Measurements from ENCODE around the gene SCNN1A.

Gene SCNN1A

GRCh38 chr12:6369916-6370575 is 5.3 kb downstream of the SCNN1A start:
- TF ChIP-seq BACH2 (CRISPR knock-in tag; IDR thresholded peaks at IDR 0.05; ENCODE audit: borderline replicate concordance) = no peak
- no peak for ATAC-seq

- no peak for ATAC-seq
- TF ChIP-seq BACH2 (CRISPR knock-in tag; IDR thresholded peaks at IDR 0.05; ENCODE audit: borderline replicate concordance) = no peak
- TF ChIP-seq ZNF8 (CRISPR knock-in tag; IDR thresholded peaks at IDR 0.05) = no peak
- TF ChIP-seq ZNF70 (CRISPR knock-in tag; IDR thresholded peaks at IDR 0.05) = no peak
- TF ChIP-seq ARNTL (CRISPR knock-in tag; IDR thresholded peaks at IDR 0.05; ENCODE audit: borderline replicate concordance, low read depth) = no peak
- no peak for TF ChIP-seq ZNF565 (CRISPR knock-in tag; conservative IDR thresholded peaks at IDR 0.05; ENCODE audit: low read depth)
- no peak for TF ChIP-seq ZFP3 (CRISPR knock-in tag; IDR thresholded peaks at IDR 0.05)
- TF ChIP-seq SNAI2 (CRISPR knock-in tag; IDR thresholded peaks at IDR 0.05) = no peak
- no peak for TF ChIP-seq OSR1 (CRISPR knock-in tag; IDR thresholded peaks at IDR 0.05)
- TF ChIP-seq ZC3H10 (CRISPR knock-in tag; IDR thresholded peaks at IDR 0.05) = no peak
- TF ChIP-seq TCF4 (CRISPR knock-in tag; IDR thresholded peaks at IDR 0.05; ENCODE audit: borderline replicate concordance) = no peak
Observed at GRCh38 chr12:6368906-6369525, 6.3 kb downstream of the SCNN1A start.

DNA sequence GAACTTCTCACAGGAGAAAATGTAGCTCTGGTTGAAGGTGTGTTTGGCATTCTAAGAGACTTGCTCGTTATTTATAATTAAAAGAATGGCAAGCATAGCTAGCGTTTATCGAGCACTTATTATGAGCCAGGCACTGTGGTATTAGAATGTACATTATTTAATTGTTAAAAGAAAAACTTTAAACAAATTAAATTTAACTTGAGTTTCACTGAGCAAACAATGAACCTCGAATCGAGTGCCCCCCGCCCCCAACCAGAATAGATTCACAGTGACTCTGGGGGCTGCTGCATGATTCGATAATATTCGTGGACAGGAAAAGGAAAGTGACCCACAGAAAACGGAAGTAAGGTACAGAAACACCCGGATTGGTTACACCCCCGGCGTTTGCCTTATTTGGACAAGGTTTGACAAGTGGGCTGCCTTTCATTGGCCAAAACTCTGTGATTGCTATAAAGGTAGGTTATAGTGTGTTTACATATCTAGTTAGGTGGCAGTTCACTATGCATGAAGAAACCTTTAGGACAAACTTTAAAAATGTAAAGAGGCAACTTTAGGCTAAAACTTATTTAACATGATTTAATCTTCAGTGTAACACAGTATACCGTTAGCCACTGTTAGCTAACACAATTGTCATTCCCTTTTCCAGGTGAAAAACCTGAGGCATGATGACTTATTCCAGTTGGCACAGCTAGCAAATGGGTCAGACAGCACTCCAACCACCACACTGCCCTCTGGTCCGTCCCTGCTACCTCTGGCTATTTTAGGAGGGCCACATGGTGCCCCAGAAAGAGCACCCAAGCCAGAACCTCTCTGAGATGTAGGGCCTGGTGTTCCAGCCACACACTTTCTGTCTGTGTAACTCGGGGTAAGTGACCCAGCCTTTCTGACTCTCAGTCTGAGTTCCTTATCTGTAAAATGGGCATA is 7.1 kb downstream of the SCNN1A start:
- TF ChIP-seq ZNF565 (CRISPR knock-in tag; conservative IDR thresholded peaks at IDR 0.05; ENCODE audit: low read depth) (no peak), ZC3H10 (CRISPR knock-in tag; IDR thresholded peaks at IDR 0.05) (no peak), CREB5 (CRISPR knock-in tag; IDR thresholded peaks at IDR 0.05; ENCODE audit: low read depth) (no peak), TCF4 (CRISPR knock-in tag; IDR thresholded peaks at IDR 0.05; ENCODE audit: borderline replicate concordance) (no peak)

DNA sequence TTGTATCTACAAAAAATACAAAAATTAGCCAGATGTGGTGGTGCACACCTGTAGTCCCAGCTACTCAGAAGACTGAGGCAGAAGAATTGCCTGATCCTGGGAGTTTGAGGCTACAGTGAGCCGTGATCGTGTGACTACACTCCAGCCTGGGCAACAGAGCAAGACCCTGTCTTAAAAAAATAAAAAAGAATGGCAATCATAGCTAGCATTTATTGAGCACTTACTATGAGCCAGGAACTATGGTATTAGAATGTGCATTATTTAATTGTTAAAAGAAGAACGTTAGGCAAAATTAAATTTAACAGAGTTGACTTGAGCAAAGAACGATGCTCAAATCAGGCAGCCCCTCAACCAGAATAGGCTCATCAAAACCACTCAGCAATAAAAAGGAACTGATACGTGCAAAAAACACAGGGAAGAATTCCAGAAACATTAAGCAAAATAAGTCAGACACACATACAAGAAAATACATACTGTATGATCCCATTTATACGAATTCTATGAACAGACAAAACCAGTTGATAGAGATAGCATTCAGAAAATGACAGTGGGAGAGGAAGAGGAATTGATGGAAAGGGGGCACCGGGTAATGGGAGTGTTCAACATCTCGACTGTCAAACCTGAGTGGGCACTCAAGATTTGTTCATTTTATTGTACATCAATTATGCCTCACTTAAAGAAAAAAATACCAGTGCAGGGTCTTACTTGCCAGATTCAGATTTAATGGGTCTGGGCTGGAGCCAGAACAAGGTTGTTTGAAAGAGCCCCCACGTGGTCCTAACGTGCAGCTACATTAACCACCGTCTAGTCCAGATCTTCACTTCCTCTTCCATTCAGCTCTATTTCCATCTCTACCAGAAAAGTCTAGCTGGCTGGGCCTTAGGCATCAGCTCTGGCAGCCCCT is 8.0 kb downstream of the SCNN1A start:
- ATAC-seq = no peak
- TF ChIP-seq ARNTL (CRISPR knock-in tag; IDR thresholded peaks at IDR 0.05; ENCODE audit: borderline replicate concordance, low read depth) (no peak), ZFP30 (CRISPR knock-in tag; IDR thresholded peaks at IDR 0.05) (no peak), SNAI2 (CRISPR knock-in tag; IDR thresholded peaks at IDR 0.05) (no peak), GLIS3 (CRISPR knock-in tag; IDR thresholded peaks at IDR 0.05) (no peak), RARB (CRISPR knock-in tag; IDR thresholded peaks at IDR 0.05) (no peak), ESRRG (CRISPR knock-in tag; IDR thresholded peaks at IDR 0.05) (no peak), CSDC2 (CRISPR knock-in tag; IDR thresholded peaks at IDR 0.05) (no peak), PPARA (CRISPR knock-in tag; IDR thresholded peaks at IDR 0.05; ENCODE audit: borderline replicate concordance) (no peak), TSHZ2 (CRISPR knock-in tag; IDR thresholded peaks at IDR 0.05) (no peak), ZNF8 (CRISPR knock-in tag; IDR thresholded peaks at IDR 0.05) (no peak), ZC3H10 (CRISPR knock-in tag; IDR thresholded peaks at IDR 0.05) (no peak), OSR1 (CRISPR knock-in tag; IDR thresholded peaks at IDR 0.05) (no peak), ZFP3 (CRISPR knock-in tag; IDR thresholded peaks at IDR 0.05) (no peak), ZNF70 (CRISPR knock-in tag; IDR thresholded peaks at IDR 0.05) (no peak), TCF4 (CRISPR knock-in tag; IDR thresholded peaks at IDR 0.05; ENCODE audit: borderline replicate concordance) (no peak), ISL1 (CRISPR knock-in tag; IDR thresholded peaks at IDR 0.05) (no peak), BACH2 (CRISPR knock-in tag; IDR thresholded peaks at IDR 0.05; ENCODE audit: borderline replicate concordance) (no peak), ZNF565 (CRISPR knock-in tag; conservative IDR thresholded peaks at IDR 0.05; ENCODE audit: low read depth) (no peak), POU6F1 (CRISPR knock-in tag; IDR thresholded peaks at IDR 0.05; ENCODE audit: borderline replicate concordance, low read depth) (no peak)
- TF ChIP-seq, protein P1, sequence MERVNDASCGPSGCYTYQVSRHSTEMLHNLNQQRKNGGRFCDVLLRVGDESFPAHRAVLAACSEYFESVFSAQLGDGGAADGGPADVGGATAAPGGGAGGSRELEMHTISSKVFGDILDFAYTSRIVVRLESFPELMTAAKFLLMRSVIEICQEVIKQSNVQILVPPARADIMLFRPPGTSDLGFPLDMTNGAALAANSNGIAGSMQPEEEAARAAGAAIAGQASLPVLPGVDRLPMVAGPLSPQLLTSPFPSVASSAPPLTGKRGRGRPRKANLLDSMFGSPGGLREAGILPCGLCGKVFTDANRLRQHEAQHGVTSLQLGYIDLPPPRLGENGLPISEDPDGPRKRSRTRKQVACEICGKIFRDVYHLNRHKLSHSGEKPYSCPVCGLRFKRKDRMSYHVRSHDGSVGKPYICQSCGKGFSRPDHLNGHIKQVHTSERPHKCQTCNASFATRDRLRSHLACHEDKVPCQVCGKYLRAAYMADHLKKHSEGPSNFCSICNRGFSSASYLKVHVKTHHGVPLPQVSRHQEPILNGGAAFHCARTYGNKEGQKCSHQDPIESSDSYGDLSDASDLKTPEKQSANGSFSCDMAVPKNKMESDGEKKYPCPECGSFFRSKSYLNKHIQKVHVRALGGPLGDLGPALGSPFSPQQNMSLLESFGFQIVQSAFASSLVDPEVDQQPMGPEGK (CRISPR knock-in tag; IDR thresholded peaks at IDR 0.05; ENCODE audit: borderline replicate concordance) = no peak

More for the DNA sequence above, 7.1 kb downstream of the SCNN1A start:
- ATAC-seq = no peak
